ENCODE measurements around the gene MYL6.

Gene MYL6

GRCh38 chr12:56137853-56138571, 20.1 kb upstream of the MYL6 start:
- TF ChIP-seq CTCF (IDR thresholded peaks at IDR 0.05; ENCODE audit: insufficient read depth, low read length, missing control alignments): no peak
- CTCF ChIA-PET: interaction anchor here (0.9 to 2.4 kb wide), 5 partner anchors 9 to 163 kb away, joined by 3 to 11 read pairs (median 7); partner anchors contain the start of genes ANKRD52, ESYT1 and SMARCC2
- no peak for DNase-seq (ENCODE audit: low read depth, low spot score)
- POLR2A ChIA-PET: interaction anchor here (2.0 kb wide), 1 partner anchor 10 kb away, joined by 6 read pairs; the partner anchor contains the start of gene ESYT1
- H3K4me3 ChIP-seq (ENCODE audit: low read depth, low read length): no peak overlapping the region

GRCh38 chr12:56141946-56142784, 16.0 kb upstream of the MYL6 start:
- no peak for TF ChIP-seq CTCF (IDR thresholded peaks at IDR 0.05; ENCODE audit: insufficient read depth, low read length, missing control alignments)
- POLR2A ChIA-PET: interaction anchor here (2.7 kb wide), 1 partner anchor 14 kb away, joined by 7 read pairs; the partner anchor contains the start of gene ESYT1
- CTCF ChIA-PET: interaction anchor here (1.4 to 2.9 kb wide), 3 partner anchors 13 to 47 kb away, joined by 3 to 10 read pairs (median 7); partner anchors contain the start of genes SMARCC2 and ZC3H10

GRCh38 chr12:56143217-56143616, 14.9 kb upstream of the MYL6 start:
- TF ChIP-seq CTCF (IDR thresholded peaks at IDR 0.05; ENCODE audit: insufficient read depth, low read length, missing control alignments): no peak
- POLR2A ChIA-PET: interaction anchor here (1.1 kb wide), 2 partner anchors 10 to 20 kb away, joined by 3 to 4 read pairs; no protein-coding TSS in a partner anchor
- H3K4me3 ChIP-seq (ENCODE audit: low read depth, low read length): no peak overlapping the region
- CTCF ChIA-PET: interaction anchor here (1.2 to 2.9 kb wide), 4 partner anchors 12 to 46 kb away, joined by 3 to 10 read pairs (median 6); partner anchors contain the start of genes ESYT1, SMARCC2 and ZC3H10
- DNase-seq (ENCODE audit: low read depth, low spot score): no peak

More at GRCh38 chr12:56141946-56142784, 16.0 kb upstream of the MYL6 start:
- DNase-seq (ENCODE audit: low read depth, low spot score): no peak
- H3K4me3 ChIP-seq (ENCODE audit: low read depth, low read length): no peak overlapping the region

GRCh38 chr12:56143870-56144269, 14.3 kb upstream of the MYL6 start:
- CTCF ChIA-PET: interaction anchor here (0.9 to 2.2 kb wide), 5 partner anchors 11 to 46 kb away, joined by 3 to 7 read pairs (median 3); partner anchors contain the start of genes ESYT1 and SMARCC2
- POLR2A ChIA-PET: interaction anchor here (1.1 to 1.6 kb wide), 3 partner anchors 10 to 26 kb away, joined by 3 to 4 read pairs (median 3); partner anchors contain the start of gene ZC3H10
- no peak for DNase-seq (ENCODE audit: low read depth, low spot score)
- H3K4me3 ChIP-seq (ENCODE audit: low read depth, low read length): no peak overlapping the region
- TF ChIP-seq CTCF (IDR thresholded peaks at IDR 0.05; ENCODE audit: insufficient read depth, low read length, missing control alignments): no peak

GRCh38 chr12:56145217-56145616, 12.9 kb upstream of the MYL6 start:
- H3K4me3 ChIP-seq (ENCODE audit: low read depth, low read length): no peak overlapping the region
- DNase-seq (ENCODE audit: low read depth, low spot score): no peak
- POLR2A ChIA-PET: interaction anchor here (1.6 kb wide), 1 partner anchor 27 kb away, joined by 3 read pairs; the partner anchor contains the start of gene ZC3H10
- no peak for TF ChIP-seq CTCF (IDR thresholded peaks at IDR 0.05; ENCODE audit: insufficient read depth, low read length, missing control alignments)
- CTCF ChIA-PET: interaction anchor here (0.9 kb wide), 1 partner anchor 147 kb away, joined by 3 read pairs; no protein-coding TSS in a partner anchor

All from AG04449 (cell line).